ENCODE measurements around the gene ARNT2.

DNA sequence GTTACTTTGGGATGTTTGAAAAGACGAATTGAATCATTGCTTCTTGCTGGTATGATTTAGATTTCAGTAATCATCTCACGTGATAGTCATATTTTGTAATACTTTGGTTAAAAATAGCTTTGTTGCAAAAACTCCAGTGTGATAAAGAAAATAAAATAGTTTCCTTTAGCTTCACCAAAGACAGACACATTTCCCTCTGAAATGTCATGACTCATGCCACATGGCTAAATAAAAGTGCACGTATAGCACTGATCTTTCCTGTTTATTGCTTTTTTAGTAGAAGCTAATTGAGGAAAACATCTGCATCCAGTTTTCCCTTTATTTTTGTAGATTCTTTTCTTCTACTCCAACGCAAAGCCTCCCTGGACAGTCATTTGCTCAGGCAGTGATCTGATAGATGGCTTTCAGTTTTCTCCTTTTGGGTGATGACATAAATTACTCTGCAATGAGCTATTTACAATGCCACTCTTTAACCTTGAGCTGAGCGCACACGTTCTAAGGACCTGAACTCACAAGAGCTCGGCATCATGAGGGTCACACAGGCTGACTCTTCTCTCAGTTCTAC, 84.9 kb downstream of the ARNT2 start:
- TF ChIP-seq, protein P1, sequence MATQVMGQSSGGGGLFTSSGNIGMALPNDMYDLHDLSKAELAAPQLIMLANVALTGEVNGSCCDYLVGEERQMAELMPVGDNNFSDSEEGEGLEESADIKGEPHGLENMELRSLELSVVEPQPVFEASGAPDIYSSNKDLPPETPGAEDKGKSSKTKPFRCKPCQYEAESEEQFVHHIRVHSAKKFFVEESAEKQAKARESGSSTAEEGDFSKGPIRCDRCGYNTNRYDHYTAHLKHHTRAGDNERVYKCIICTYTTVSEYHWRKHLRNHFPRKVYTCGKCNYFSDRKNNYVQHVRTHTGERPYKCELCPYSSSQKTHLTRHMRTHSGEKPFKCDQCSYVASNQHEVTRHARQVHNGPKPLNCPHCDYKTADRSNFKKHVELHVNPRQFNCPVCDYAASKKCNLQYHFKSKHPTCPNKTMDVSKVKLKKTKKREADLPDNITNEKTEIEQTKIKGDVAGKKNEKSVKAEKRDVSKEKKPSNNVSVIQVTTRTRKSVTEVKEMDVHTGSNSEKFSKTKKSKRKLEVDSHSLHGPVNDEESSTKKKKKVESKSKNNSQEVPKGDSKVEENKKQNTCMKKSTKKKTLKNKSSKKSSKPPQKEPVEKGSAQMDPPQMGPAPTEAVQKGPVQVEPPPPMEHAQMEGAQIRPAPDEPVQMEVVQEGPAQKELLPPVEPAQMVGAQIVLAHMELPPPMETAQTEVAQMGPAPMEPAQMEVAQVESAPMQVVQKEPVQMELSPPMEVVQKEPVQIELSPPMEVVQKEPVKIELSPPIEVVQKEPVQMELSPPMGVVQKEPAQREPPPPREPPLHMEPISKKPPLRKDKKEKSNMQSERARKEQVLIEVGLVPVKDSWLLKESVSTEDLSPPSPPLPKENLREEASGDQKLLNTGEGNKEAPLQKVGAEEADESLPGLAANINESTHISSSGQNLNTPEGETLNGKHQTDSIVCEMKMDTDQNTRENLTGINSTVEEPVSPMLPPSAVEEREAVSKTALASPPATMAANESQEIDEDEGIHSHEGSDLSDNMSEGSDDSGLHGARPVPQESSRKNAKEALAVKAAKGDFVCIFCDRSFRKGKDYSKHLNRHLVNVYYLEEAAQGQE (IDR thresholded peaks at IDR 0.05) = no peak
- TF ChIP-seq ATOH8 (CRISPR knock-in tag; IDR thresholded peaks at IDR 0.05; ENCODE audit: low read depth) (no peak), CHD4 (IDR thresholded peaks at IDR 0.05; ENCODE audit: borderline replicate concordance) (no peak), SREBF2 (IDR thresholded peaks at IDR 0.05) (no peak)
- TF ChIP-seq, protein P2, sequence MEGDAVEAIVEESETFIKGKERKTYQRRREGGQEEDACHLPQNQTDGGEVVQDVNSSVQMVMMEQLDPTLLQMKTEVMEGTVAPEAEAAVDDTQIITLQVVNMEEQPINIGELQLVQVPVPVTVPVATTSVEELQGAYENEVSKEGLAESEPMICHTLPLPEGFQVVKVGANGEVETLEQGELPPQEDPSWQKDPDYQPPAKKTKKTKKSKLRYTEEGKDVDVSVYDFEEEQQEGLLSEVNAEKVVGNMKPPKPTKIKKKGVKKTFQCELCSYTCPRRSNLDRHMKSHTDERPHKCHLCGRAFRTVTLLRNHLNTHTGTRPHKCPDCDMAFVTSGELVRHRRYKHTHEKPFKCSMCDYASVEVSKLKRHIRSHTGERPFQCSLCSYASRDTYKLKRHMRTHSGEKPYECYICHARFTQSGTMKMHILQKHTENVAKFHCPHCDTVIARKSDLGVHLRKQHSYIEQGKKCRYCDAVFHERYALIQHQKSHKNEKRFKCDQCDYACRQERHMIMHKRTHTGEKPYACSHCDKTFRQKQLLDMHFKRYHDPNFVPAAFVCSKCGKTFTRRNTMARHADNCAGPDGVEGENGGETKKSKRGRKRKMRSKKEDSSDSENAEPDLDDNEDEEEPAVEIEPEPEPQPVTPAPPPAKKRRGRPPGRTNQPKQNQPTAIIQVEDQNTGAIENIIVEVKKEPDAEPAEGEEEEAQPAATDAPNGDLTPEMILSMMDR (IDR thresholded peaks at IDR 0.05) = no peak

All from A549 (cell line).